Measurements from ENCODE around the gene C1orf141.
"Not testable (repeated sequence)": the region's sequence is repeated elsewhere in the genome, so short reads cannot be mapped to it uniquely, and the experiment has no call there.

Gene C1orf141

DNA sequence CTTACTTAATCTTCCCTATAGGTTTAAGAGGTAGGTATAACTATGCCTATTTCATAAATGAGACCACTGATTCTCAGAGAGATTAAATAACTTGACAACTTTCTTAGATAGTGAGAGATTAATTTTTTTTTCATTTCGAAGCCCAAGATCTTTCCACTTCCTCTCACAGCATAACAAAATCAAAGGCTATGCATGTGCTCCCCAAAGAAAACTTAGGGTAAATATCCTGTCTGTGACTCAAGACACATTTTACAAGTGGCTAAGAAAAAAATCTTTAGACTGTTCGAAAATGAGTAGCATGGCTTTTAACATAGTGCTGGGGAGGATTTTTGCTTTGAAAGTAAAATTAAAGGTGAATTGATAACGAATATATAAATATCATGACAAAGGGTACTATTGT lies 8.2 kb upstream of the C1orf141 start:
- no peak for DNase-seq (ENCODE audit: low spot score)

DNA sequence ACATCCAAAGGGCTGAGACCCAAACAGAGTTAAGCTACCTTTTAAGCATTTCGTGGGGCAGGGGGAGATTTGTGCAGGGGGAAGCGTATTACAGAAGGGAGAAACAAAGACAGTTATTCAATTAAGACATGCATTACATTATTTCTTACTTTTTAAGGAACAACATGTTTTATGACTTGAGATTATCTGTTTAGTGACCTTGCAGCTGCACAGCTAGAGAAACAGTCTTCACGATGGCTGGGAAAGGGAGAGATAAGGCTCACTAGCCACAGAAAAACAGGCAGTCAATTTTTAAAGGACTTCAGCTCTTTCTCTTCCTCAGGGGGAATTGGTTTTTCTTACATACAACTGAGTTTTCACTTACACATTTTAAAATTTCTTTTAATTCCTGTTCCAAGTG lies 7.1 kb upstream of the C1orf141 start:
- DNase-seq (ENCODE audit: low spot score): not testable (repeated sequence)

DNA sequence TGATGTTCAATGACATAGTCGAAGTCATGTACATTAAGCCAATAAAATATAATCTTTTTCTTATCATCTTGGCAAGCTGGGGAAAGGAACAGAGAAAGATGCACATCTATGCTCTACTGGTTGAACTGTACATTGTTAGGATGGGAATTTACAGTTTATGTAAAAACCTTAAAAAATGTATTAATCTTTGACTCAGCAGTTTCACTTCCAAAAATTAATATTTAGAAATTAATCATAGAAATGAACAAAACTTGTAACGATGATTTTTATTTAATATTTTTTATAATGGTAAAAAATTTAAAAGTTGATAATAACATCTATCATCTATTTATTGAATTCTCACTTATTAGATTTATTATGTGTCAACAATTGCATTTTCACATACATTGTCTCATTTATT lies 5.7 kb upstream of the C1orf141 start:
- DNase-seq (ENCODE audit: low spot score): no peak

DNA sequence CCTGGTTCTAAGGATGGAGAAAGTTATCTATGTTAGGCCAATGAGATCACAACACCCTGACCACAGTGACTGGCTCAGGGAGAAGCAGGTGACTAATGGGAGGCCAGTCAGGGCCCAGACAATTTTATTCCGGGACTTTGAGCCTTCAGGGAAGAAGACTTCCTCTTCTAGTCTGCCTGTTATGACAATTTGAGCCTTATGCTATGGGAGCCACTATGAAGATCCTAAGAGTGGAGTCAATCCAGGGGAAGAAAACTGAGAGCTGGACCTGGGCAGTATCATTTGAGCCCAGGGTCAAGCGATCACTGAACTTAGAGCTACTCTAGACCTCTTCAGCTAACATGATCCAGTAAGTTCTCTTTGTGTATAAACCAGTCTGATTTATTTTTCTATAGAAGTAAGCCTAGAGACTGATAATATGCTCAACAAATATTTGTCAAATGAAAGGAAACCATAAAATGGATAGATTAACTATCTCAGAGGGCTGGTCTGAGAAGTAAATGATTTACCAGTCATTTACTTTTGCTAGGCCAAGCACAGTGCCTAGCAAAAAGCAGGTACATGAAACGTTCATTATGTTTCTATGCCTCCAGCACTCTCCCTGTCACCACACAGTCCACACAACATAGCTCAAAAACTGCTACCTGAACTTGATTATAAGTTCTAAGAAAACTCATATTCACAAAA lies 4.2 kb upstream of the C1orf141 start:
- no peak for DNase-seq (ENCODE audit: low spot score)

DNA sequence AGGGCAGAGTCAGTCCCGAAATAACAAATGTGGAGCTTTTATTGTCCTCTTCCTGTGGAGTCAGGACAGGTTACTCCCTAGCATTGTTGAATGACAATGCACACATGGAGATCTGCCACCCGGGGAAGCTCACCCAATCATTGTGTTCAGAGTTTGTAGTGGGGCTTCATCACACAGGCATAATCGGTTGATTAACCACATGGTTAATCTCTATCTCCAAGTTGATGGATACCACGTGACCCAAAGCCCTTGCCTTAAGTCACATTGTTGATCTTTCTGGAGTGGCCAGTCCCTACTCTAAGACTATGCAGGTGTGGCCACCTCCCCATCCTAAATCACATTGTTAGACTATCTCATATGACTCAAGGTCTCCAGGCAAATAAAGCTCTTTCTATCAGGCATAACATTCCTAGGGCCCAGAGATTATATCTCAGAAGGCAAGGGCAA lies 2.6 kb upstream of the C1orf141 start:
- no peak for DNase-seq (ENCODE audit: low spot score)

DNA sequence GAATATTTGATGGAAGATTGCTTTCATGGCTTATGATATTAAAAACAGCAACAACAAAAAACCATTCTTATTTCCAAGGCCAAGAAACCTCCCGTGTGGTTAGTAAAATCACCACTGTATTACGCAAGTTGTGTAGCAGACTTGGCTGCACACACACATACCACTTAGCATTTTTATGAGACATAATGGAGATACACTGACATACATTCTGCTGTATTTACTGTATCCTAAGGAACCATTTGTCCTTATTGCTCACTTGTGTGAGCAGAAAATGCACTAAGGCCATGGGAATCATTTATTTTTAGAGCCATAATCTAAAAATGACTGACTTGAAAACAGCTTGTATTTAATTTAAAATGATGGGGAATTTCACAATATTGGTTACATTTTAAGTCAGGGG lies 584 bp upstream of the C1orf141 start:
- no peak for DNase-seq (ENCODE audit: low spot score)

DNA sequence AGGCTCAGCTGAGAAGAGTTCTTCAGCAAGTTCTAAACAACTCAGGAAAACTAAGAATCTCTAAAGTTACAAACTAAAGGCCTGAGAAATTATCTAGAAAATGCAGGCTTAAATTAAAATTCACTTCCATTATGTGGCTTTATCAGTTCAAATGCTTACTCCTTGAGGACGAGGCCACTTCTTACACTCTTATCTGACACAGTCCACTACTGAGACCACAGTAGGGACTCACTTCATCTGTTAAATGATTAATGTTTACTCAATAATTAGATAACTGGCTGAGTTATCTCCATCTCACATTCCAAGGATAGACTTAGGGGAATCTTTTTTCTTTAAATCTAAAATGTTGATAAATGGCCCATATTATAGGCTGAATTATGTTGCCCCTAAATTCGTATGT lies 1.6 kb downstream of the C1orf141 start:
- DNase-seq (ENCODE audit: low spot score): no peak

DNA sequence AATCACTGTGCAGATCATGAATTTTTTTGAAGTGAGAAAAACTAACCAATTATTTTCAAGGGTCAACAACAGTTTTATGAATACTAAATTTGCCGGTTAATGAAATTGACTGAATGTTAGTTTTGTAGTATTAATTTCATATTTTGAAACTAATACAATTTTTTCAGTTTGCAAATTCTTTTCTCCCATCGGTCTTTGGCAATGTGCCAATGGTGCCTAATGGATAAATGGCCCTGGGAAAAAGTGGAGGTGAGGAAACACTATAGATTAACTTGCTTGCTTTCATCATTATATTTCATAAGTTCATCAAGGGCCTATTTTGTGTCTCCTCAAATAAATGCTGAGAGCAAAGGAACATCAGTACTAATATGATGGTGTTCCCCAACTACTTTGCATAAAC lies 4.1 kb downstream of the C1orf141 start:
- no peak for DNase-seq (ENCODE audit: low spot score)

DNA sequence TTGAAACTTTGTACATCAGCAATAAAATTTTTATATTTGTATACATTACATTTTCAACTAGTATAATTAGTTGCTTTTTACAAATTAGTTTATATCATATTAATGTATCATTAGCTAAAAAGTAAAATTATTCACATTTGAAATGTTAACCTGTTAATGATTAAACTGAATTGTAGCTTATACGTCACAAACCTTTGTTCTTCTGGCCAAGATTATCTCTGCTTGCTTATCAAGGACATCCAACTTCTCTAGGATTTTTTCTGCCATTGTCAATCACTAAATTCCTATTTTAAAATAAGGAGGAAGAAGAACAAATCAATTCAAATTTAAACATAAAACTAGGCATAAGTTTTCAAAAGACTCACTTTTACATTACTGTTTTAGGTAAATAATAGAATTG lies 7.8 kb downstream of the C1orf141 start:
- no peak for DNase-seq (ENCODE audit: low spot score)

DNA sequence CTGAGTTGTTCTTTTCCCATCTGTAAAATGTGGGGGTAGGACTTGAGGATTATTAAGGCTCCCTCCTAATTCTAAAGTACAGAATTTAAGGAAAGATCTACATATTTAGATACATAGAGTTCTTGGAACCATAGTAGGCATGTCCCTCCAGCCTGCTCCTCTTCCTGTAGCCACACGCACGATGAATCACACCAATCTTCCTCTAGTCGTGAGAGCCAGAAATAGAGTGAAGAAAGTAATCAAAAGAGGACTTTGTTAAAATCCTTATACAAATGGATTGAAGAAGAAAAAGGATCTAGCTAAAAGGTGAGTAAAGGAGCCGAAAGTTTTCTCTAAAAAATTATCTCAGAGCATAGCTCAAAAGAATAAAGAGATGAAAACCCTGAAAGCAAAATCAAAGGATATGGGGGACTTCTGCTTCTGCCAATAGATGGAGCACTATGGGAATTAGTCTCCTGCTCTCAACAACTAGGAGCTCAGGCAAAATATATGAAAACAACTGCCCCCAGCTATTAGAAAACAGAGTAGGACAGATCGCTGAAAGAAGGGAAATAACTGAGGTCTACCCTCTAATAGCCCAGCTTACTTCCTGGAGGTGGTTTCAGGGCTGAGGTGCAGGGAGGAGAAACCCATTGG lies 8.5 kb downstream of the C1orf141 start:
- DNase-seq (ENCODE audit: low spot score): no peak

DNA sequence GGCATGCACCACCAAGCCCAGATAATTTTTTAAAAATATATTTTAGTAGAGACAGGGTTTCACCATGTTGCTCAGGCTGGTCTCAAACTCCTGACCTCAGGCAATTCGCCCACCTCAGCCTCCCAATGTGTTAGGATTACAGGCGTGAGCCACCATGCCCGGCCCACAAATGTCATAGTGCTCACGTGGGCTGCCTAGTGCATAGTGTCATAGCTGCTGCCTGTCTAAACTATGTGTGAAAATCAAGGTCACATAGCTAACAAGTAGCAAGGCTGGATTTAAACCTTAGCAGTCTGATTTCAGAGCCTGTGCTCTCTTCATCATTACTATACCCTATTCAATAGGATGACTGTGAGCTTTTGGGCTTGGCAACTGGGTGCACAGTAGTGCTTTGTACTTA lies 10.3 kb downstream of the C1orf141 start:
- no peak for DNase-seq (ENCODE audit: low spot score)

DNA sequence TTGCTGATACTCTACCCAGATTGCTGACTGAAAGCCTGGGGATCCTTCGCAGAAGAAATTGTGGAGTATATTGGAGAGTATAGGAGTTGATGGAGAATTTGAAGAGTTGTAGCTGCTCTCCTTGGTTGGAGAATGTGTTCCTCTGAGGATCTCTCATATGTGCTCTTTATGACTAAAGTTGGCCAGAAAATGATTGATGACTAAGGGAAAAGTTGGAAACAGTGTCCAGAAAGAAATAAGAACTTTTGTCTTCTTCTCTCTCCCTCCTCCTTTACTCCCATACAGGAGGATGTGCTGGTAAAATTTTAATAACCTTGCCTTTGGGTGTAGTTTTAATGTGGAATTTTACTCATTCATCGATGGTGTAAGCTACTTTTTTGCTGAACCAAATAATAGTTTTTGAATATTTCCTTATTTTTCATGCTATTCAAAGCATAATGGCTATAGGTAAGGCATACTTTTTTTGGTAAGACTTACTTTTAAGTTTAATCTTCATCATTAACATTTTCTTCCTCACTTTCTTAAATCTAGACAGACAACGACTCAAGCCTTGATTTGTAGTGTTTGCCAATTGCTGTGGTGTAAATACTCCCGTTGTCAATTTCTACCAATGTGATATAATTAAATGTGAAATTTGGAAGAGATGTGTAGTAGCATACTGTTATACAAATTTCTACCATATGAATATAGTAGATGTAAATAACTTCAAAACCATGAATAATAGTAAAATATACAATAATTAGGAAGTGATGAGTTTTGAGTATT lies 13.7 kb downstream of the C1orf141 start:
- no peak for DNase-seq (ENCODE audit: low spot score)

DNA sequence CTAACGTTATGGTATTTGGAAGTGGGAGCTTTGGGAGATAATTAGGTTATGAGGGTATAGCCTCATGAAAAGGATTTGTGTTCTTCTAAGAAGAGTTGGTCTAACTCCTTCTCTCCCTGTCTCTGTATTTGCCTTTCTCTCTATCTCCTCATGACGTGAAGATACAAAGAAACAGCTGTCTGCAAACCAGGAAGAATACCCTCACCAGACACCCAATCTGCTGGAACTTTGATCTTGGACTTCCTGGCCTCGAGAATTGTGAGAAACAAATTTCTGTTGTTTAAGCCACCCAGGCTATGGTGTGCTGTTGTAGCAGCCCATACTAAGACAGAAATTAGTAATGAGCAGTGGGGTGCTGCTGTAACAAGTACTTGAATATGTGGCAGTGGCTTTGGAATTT lies 16.1 kb downstream of the C1orf141 start:
- no peak for DNase-seq (ENCODE audit: low spot score)

DNA sequence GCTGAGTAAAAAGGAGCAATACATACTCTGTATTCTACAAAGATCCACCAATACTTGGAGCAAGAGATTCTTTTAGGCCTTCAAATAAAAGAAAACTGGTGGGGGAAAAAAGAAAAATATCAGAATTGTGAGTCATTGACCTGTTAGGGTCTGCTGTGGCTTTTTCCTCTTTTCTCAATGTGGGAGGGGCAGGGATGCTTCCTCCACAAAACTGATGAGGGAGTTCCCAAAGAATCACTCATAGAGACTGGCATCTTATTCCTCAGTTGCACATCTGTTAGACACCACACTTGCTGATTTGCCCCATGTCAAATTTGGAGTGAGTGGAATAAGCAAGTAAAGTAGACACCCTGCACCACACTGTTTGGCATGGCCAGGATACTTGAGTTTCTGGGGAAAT lies 16.6 kb downstream of the C1orf141 start:
- DNase-seq (ENCODE audit: low spot score): no peak

DNA sequence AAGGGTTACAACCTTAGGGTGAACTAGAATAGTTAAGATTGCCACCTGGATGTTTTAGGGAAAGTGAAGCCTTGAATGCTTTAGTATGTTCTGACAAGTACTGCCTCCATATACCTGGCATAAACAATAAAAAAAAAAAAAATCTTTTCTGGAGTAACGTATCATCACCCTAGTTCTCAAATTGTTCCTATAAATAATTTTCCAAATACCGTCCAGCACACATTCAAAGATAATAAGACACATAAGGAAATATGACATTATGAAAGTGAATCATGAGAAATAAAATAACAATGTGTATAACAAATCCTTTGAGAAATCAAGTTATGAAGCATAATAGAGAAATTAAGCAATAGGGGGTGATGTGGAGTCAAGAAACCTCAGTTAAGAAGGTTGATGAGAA lies 20.6 kb downstream of the C1orf141 start:
- no peak for DNase-seq (ENCODE audit: low spot score)

DNA sequence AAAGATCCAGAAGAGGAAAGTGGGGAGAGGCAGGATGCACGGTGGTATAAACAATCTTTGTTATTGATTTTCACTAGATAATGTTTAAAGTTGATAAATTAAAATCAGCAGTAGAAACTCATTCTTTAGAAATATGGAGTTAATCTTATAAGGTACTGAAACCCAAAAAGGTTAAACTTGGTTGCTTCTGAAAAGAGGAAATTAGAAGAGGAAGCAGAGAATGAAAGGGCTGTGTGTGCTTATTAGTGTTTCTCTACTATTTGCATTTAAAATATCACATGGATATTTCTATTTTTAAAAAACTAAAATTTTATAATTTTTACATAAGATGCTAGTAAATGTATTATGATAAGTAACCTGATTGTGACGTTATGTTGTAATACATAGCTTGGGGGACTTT lies 24.4 kb downstream of the C1orf141 start:
- DNase-seq (ENCODE audit: low spot score): no peak

DNA sequence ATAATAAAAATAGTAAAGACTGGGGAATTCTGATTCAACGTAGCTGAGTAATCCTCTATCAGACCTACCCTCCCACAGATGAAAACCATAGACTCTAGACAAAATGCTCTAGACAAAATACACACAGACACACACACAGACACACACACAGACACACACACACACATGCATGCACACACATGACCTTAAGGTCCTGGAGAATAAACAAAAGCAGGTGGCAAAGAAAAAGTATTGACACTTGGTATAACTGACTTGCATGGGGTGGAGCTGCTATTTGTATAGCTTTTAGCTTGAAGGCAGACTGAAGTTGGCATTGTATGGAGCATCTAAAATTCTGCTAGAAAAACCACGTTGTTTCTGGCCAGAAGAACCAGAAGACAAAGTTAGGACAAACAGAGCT lies 29.3 kb downstream of the C1orf141 start:
- no peak for DNase-seq (ENCODE audit: low spot score)

DNA sequence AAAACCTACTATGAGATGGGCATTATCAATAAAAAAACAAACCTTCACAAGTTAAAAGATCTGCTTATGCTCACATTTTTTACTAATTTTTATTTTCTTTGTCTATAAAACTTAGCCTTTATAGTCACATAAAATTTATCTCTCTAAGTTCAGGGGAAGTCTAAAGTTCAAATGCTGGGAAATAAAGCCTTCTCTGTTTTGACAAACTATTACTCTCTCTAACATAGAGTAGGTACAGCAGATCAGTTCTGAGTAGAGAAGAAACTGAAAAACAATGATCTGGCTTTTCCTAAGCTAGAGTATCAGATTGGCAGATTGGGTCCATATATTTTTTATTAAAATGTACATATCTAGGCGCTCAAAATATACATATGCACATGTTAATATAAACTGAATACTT lies 31.2 kb downstream of the C1orf141 start:
- no peak for DNase-seq (ENCODE audit: low spot score)

DNA sequence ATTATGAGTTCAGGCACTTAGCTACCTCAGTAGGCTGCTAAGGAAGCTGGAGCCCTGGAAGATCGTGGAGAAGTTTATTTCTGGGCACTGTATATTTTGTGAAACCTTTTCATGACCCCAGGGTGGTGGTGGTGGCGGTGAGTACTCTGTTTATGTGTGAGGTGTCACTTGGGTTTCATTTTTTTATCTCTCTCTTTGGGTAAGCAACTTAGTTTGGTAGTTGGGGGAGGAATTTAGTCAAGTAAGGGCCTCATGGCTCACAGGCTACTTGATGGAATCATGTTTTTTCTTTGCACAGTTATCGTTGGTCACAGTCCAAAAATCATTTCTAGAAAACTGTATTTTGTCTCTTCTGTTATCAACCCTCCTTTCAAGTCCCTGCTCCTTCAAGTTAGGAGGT lies 33.9 kb downstream of the C1orf141 start:
- DNase-seq (ENCODE audit: low spot score): no peak

DNA sequence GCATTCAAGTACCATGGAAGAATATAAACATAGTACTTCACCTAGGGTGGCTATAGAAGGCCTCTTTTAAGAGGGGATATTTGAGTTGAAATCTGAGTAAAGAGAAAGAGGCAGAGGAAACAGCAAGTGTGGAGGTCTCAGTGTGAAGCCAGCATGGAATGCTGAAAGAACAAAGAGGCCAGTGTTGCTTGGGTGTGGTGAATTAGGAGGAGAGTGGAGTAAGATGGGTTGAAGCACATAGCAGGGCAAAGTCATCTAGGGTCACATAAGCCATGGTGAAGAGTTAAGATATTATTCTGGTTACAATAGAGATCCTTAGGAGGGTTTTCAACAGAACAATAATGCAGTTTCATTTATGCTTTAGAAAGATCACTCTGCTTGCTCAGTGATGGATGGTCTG lies 37.5 kb downstream of the C1orf141 start:
- no peak for DNase-seq (ENCODE audit: low spot score)

DNA sequence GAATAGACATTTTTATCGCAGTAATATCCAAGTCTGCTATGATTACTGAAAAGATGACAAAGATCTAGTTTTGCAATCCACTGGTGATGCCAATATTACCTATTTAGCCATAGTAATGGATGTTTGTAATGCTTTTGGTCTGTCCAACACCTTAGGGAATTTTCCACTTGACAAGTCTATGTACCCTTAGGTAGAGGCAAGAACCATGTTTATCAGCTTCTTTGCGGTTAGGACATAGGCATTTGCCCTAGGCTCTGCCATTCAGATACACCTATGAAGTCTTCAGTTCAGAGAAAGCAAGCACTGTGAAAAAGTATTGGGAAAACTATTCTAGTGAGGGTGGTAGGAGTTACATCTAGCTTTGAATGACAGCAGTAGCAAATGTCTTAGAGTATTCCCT lies 40.6 kb downstream of the C1orf141 start:
- no peak for DNase-seq (ENCODE audit: low spot score)

DNA sequence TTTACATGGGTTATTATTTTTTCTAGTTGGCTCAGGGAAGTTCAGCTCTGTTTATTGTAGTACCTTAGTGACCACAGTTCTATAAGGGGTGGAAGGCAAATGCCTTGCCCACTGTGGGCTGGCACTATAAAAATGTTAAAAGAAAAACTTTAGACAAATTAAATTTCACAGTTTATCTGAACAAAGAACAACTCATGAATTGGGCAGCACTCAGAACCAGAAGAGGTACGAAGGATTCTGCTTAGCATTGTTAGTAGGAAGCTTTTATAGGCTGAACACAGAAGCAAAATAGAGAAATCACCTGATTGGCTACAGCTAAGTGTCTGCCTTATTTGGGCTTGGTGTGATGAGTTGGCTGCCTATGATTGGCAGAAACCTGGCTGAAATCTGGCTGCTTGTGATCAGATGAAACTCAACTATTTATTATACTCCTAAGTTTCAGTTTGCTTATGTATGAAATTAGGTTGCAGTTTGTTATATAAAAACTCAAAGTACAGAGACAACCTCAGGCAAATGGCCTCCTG lies 45.0 kb downstream of the C1orf141 start:
- no peak for DNase-seq (ENCODE audit: low spot score)

DNA sequence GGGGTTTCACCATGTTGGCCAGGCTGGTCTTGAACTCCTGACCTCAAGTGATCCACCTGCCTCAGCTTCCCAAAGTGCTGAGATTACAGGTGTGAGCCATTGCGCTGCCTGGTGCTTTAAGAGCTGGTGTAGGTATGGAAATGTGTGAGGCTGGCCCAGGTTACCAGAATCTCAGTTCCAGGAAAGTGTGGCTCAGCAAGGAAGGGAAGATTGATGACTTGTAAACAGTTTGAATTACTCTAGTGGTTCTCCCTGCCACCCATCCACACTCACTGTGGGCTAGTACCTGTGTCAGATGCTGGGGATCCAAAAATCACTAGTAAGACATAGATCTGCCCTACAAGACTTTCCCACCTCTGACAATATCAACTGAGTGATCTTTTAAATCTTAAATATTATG lies 46.3 kb downstream of the C1orf141 start:
- DNase-seq (ENCODE audit: low spot score): no peak
